Activated CD4-positive, alpha-beta T cell treated with anti-CD3 and anti-CD28 coated beads, Interleukin-2, amount 50 U/mL, for 4 hours (primary cell): Measurements from ENCODE around the gene ZNF780B.
A peak's percentile ranks its signal among the peaks of the same experiment; 100 is the strongest.
"Not testable (repeated sequence)": the region's sequence is repeated elsewhere in the genome, so short reads cannot be mapped to it uniquely, and the experiment has no call there.

Experiments used
- DNase-seq, 2 experiments: peaks; one replicate each; pipeline ENCODE4 v3.0.0-alpha.2; 2020

ZNF780B gene

GRCh38 chr19:40055832-40056504 lies at the start of gene ZNF780B:
Gene ZNF780B (minus strand): TSS chr19:40056231. CDS start chr19:40050332, 5,899 bp downstream.
- DNase-seq = peak; percentile 53 to 56

- no peak for DNase-seq
Observed at GRCh38 chr19:40104754-40105153, 48.7 kb upstream of the ZNF780B start.

- no peak for DNase-seq
Observed at GRCh38 chr19:40103600-40103999, 47.6 kb upstream of the ZNF780B start.

- no peak for DNase-seq
Observed at GRCh38 chr19:40101813-40102212, 45.8 kb upstream of the ZNF780B start.

- no peak for DNase-seq
Observed at GRCh38 chr19:40093416-40093815, 37.4 kb upstream of the ZNF780B start.

- no peak for DNase-seq
Observed at GRCh38 chr19:40091205-40092129, 35.4 kb upstream of the ZNF780B start.

GRCh38 chr19:40090241-40091204 lies 34.5 kb upstream of the ZNF780B start, which contains the start of gene ZNF780A:
Gene ZNF780A (minus strand): TSS chr19:40090943. CDS start chr19:40084753, 6,190 bp downstream.
- peak; percentile 61 to 66 for DNase-seq

- DNase-seq = no peak
Observed at GRCh38 chr19:40089462-40089861, 33.4 kb upstream of the ZNF780B start.

- no peak for DNase-seq
Observed at GRCh38 chr19:40088299-40089047, 32.4 kb upstream of the ZNF780B start.

- no peak for DNase-seq
Observed at GRCh38 chr19:40084948-40085347, 28.9 kb upstream of the ZNF780B start.

GRCh38 chr19:40081411-40081810 lies 25.4 kb upstream of the ZNF780B start:
- no peak for DNase-seq

GRCh38 chr19:40080289-40080688 lies 24.3 kb upstream of the ZNF780B start:
- DNase-seq = no peak

GRCh38 chr19:40078377-40078776 lies 22.3 kb upstream of the ZNF780B start:
- no peak for DNase-seq

GRCh38 chr19:40070058-40070457 lies 14.0 kb upstream of the ZNF780B start:
- DNase-seq = no peak

GRCh38 chr19:40059624-40060023 lies 3.6 kb upstream of the ZNF780B start:
- no peak for DNase-seq

- no peak for DNase-seq
Observed at GRCh38 chr19:40057166-40057565, 1.1 kb upstream of the ZNF780B start.

- no peak for DNase-seq
Observed at GRCh38 chr19:40056505-40056904, 474 bp upstream of the ZNF780B start.

GRCh38 chr19:40055049-40055448 lies 982 bp downstream of the ZNF780B start:
- no peak for DNase-seq

- no peak for DNase-seq
Observed at GRCh38 chr19:40054632-40055031, 1.4 kb downstream of the ZNF780B start.

GRCh38 chr19:40053491-40053890 lies 2.5 kb downstream of the ZNF780B start:
- DNase-seq = no peak

GRCh38 chr19:40041718-40042117 lies 14.3 kb downstream of the ZNF780B start:
- DNase-seq = not testable (repeated sequence)

- not testable (repeated sequence) for DNase-seq
Observed at GRCh38 chr19:40038047-40038446, 18.0 kb downstream of the ZNF780B start.
